HL-60 (cell line): ENCODE results near the gene TEX38.

Experiments
- GABPA ChIP-seq: IDR thresholded peaks from 2 replicates; pipeline ENCODE4 v1.6.1; 2012; ENCODE audit warnings: low read depth
- POLR2AphosphoS5 ChIP-seq: IDR thresholded peaks from 2 replicates; pipeline ENCODE4 v1.6.1; 2012; ENCODE audit warnings: low read depth
- REST ChIP-seq: IDR thresholded peaks from 2 replicates; pipeline ENCODE4 v1.6.1; 2012; ENCODE audit warnings: low read depth; ENCODE audit not compliant: insufficient replicate concordance
- SPI1 ChIP-seq: IDR thresholded peaks from 2 replicates; pipeline ENCODE4 v1.6.1; 2012; ENCODE audit warnings: low read depth, mild to moderate bottlenecking, borderline replicate concordance
- TF ChIP-seq, protein P1 (sequence below): IDR thresholded peaks from one replicate; pipeline ENCODE4 v1.5.1; 2011; ENCODE audit warnings: low read length, control low read depth, inconsistent platforms; ENCODE audit not compliant: insufficient read depth

DNA sequence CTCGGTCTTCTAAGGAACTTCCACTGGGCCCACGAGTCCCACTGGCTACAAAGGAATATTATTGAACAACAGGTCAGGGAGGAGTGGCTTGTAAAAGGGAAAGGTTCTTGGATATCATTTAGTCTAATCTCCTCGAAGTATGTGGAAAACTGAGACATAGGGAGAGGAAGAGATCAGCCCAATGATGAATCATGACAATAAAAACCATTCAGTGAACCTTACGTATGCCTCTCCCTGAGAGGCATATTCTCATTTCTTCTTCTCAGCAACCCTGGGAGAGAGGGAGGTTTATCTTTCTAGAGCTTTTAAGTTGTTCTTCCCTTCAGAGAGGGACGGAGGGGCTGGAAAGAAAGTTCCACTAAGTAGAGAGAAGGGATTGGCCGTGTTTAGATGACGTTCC is 49.7 kb upstream of the TEX38 start:
- TF ChIP-seq, protein P1, sequence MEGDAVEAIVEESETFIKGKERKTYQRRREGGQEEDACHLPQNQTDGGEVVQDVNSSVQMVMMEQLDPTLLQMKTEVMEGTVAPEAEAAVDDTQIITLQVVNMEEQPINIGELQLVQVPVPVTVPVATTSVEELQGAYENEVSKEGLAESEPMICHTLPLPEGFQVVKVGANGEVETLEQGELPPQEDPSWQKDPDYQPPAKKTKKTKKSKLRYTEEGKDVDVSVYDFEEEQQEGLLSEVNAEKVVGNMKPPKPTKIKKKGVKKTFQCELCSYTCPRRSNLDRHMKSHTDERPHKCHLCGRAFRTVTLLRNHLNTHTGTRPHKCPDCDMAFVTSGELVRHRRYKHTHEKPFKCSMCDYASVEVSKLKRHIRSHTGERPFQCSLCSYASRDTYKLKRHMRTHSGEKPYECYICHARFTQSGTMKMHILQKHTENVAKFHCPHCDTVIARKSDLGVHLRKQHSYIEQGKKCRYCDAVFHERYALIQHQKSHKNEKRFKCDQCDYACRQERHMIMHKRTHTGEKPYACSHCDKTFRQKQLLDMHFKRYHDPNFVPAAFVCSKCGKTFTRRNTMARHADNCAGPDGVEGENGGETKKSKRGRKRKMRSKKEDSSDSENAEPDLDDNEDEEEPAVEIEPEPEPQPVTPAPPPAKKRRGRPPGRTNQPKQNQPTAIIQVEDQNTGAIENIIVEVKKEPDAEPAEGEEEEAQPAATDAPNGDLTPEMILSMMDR, result no peak
- TF ChIP-seq REST, result no peak
- no peak for TF ChIP-seq POLR2AphosphoS5
- TF ChIP-seq SPI1, result no peak
- TF ChIP-seq GABPA, result no peak
